DOHH2 (cell line): Measurements from ENCODE around the gene TEX36.

Experiments
- CTCF ChIP-seq: fragments of 200-600 bp; sonication (generic); IDR thresholded peaks from one replicate; pipeline ENCODE4 v1.5.1; 2014; ENCODE audit warnings: antibody characterized with exemption, mild to moderate bottlenecking, low read depth, low read length; ENCODE audit not compliant: poor library complexity, severe bottlenecking
- EZH2phosphoT487 ChIP-seq: fragments of 200-600 bp; sonication (generic); IDR thresholded peaks from 2 replicates; pipeline ENCODE4 v1.6.1; 2017; ENCODE audit warnings: borderline replicate concordance, mild to moderate bottlenecking, antibody characterized with exemption, low read length, moderate library complexity, mixed read lengths

- no peak for TF ChIP-seq CTCF
- no peak for TF ChIP-seq EZH2phosphoT487
Observed at GRCh38 chr10:125719173-125720001, 36.4 kb upstream of the TEX36 start, which contains the start of gene EDRF1.
